ENCODE measurements around the gene LRRC71. TPM values are rescaled to one million over a fixed set of nuclear protein-coding genes. Genes with fewer than 3 reads are reported as not detected.

LRRC71 gene
- polyA plus RNA-seq, 1 of the 3 experiments (the other 2 are of a cell fraction) = 0.03 TPM

- no peak overlapping the region for H3K4me2 ChIP-seq
- H3K4me1 ChIP-seq (ENCODE audit: control insufficient read depth in 1 of 2, insufficient read depth in 2 of 2, low read depth in 1 of 2, low read length in 1 of 2) = peaks cover 5 to 18% of the 10 kb centered on the region in 2 experiments; a peak in 2 of 4 replicates
- no peaks in the 10 kb centered on the region for H3K27me3 ChIP-seq (ENCODE audit: insufficient read depth)
- H3K4me3 ChIP-seq (ENCODE audit: low read depth in 2 of 2, low read length in 1 of 2) = no peak overlapping the region
- H3K9ac ChIP-seq = no peak overlapping the region
- 63% methylated on average over 4 of the region's 4 CpGs for WGBS (ENCODE audit: low lambda C conversion rate)
- peaks cover 0 to 10% of the 10 kb centered on the region in 2 experiments for H3K36me3 ChIP-seq (replicated peaks in 1 of 2; ENCODE audit: control insufficient read depth in 1 of 2, insufficient read depth in 2 of 2, low read length in 1 of 2)
- CTCF ChIA-PET = interaction anchor here (1.0 to 12.9 kb wide), 5 partner anchors 19 to 240 kb away, joined by 3 to 308 read pairs (median 91); partner anchors contain the start of gene PEAR1
- POLR2A ChIA-PET = no interaction called here
- no peak overlapping the region for H3K27ac ChIP-seq (ENCODE audit: low read depth in 2 of 2, low read length in 1 of 2)
- H3F3A ChIP-seq (replicated peaks; ENCODE audit: insufficient read depth) = peaks cover 15% of the 10 kb centered on the region
- H3K9me2 ChIP-seq = no peaks in the 10 kb centered on the region
- TF ChIP-seq YY1 (IDR thresholded peaks at IDR 0.05; ENCODE audit: low read depth) (no peak), MAX (IDR thresholded peaks at IDR 0.05; ENCODE audit: low read depth) (no peak), GABPA (IDR thresholded peaks at IDR 0.05; ENCODE audit: low read depth) (no peak), RAD21 (IDR thresholded peaks at IDR 0.05; ENCODE audit: low read length) (no peak), EZH2phosphoT487 (IDR thresholded peaks at IDR 0.05; ENCODE audit: borderline replicate concordance, low read depth) (no peak), MEF2A (IDR thresholded peaks at IDR 0.05; ENCODE audit: borderline replicate concordance, low read depth) (no peak), JUND (IDR thresholded peaks at IDR 0.05) (no peak), RFX5 (IDR thresholded peaks at IDR 0.05; ENCODE audit: low read length) (no peak), FOXJ3 (CRISPR knock-in tag; IDR thresholded peaks at IDR 0.05) (no peak), MXI1 (IDR thresholded peaks at IDR 0.05; ENCODE audit: low read depth, low read length) (no peak), SIN3A (IDR thresholded peaks at IDR 0.05; ENCODE audit: borderline replicate concordance, low read depth, low read length) (no peak)
- H4K20me1 ChIP-seq (ENCODE audit: insufficient read depth) = no peaks in the 10 kb centered on the region
- no peaks in the 10 kb centered on the region for H3K79me2 ChIP-seq (ENCODE audit: insufficient read depth)
- no peak for DNase-seq
- no peak overlapping the region for H2AFZ ChIP-seq (ENCODE audit: low read depth)
- H3K9me3 ChIP-seq = no peaks in the 10 kb centered on the region
Observed at GRCh38 chr1:156930483-156930882, 10.1 kb downstream of the LRRC71 start.

GRCh38 chr1:156931211-156931952, 10.9 kb downstream of the LRRC71 start:
- ChIA-PET POLR2A (no interaction called here), CTCF (interaction anchor here (1.0 to 12.9 kb wide), 8 partner anchors 20 to 273 kb away, joined by 3 to 182 read pairs (median 4); no protein-coding TSS in a partner anchor)
- no peak overlapping the region for H2AFZ ChIP-seq (ENCODE audit: low read depth)
- H3K27ac ChIP-seq (ENCODE audit: low read depth in 2 of 2, low read length in 1 of 2) = no peak overlapping the region
- no peak overlapping the region for H3K4me2 ChIP-seq
- peaks cover 9% of the 10 kb centered on the region for H3F3A ChIP-seq (replicated peaks; ENCODE audit: insufficient read depth)
- no peaks in the 10 kb centered on the region for H3K9me3 ChIP-seq
- H4K20me1 ChIP-seq (ENCODE audit: insufficient read depth) = no peaks in the 10 kb centered on the region
- H3K9ac ChIP-seq = no peak overlapping the region
- no peak overlapping the region for H3K4me3 ChIP-seq (ENCODE audit: low read depth in 2 of 2, low read length in 1 of 2)
- 90% methylated on average over 11 of the region's 11 CpGs for WGBS (ENCODE audit: low lambda C conversion rate)
- H3K4me1 ChIP-seq (ENCODE audit: control insufficient read depth in 1 of 2, insufficient read depth in 2 of 2, low read depth in 1 of 2, low read length in 1 of 2) = peaks cover 0 to 10% of the 10 kb centered on the region in 2 experiments; a peak in 1 of 4 replicates
- no peak for DNase-seq
- peaks cover 0 to 16% of the 10 kb centered on the region in 2 experiments for H3K36me3 ChIP-seq (replicated peaks in 1 of 2; ENCODE audit: control insufficient read depth in 1 of 2, insufficient read depth in 2 of 2, low read length in 1 of 2)
- no peaks in the 10 kb centered on the region for H3K27me3 ChIP-seq (ENCODE audit: insufficient read depth)
- no peaks in the 10 kb centered on the region for H3K79me2 ChIP-seq (ENCODE audit: insufficient read depth)
- no peaks in the 10 kb centered on the region for H3K9me2 ChIP-seq
- TF ChIP-seq PBX3 (IDR thresholded peaks at IDR 0.05) (no peak), REST (IDR thresholded peaks at IDR 0.05; ENCODE audit: low read depth, low read length) (no peak), IRF3 (IDR thresholded peaks at IDR 0.05; ENCODE audit: low read depth, low read length) (no peak), TEAD4 (IDR thresholded peaks at IDR 0.05; ENCODE audit: borderline replicate concordance, insufficient read depth) (no peak), RXRA (IDR thresholded peaks at IDR 0.05; ENCODE audit: borderline replicate concordance, low read depth) (no peak), GATA2 (CRISPR knock-in tag; IDR thresholded peaks at IDR 0.05) (no peak), FOXJ3 (CRISPR knock-in tag; IDR thresholded peaks at IDR 0.05) (no peak), SMC3 (IDR thresholded peaks at IDR 0.05; ENCODE audit: low read depth, low read length) (no peak), USF1 (IDR thresholded peaks at IDR 0.05; ENCODE audit: borderline replicate concordance, low read depth) (no peak), MEF2A (IDR thresholded peaks at IDR 0.05; ENCODE audit: borderline replicate concordance, low read depth) (no peak)
